H1 (cell line): ENCODE measurements around the gene USP3. TPM values are rescaled to one million over a fixed set of nuclear protein-coding genes. Genes with fewer than 3 reads are reported as not detected.

ENCODE experiments used
- CBX5 ChIP-seq: fragments of 300-800, 300-1000 bp; sonication (generic); IDR thresholded peaks from 2 replicates; pipeline ENCODE4 v1.7.1; 2016; ENCODE audit warnings: antibody characterized with exemption, low read length, low read depth
- CTBP2 ChIP-seq: IDR thresholded peaks from 2 replicates; pipeline ENCODE4 v1.7.0; 2011; ENCODE audit warnings: borderline replicate concordance, mild to moderate bottlenecking, moderate library complexity, mixed read lengths, low read length; ENCODE audit not compliant: insufficient read depth, insufficient read length
- GTF2F1 ChIP-seq: IDR thresholded peaks from 2 replicates; pipeline ENCODE4 v1.6.1; 2012; ENCODE audit warnings: low read depth, low read length, improper control_type of control experiment, borderline replicate concordance
- HDAC2 ChIP-seq, 2 experiments: fragments of 300-600 bp in 1 of 2; sonication (generic) in 1 of 2; IDR thresholded peaks; 2 replicates each; pipeline ENCODE4 v1.6.1; 2011 to 2012; ENCODE audit warnings: low read depth in 2 of 2, low read length in 2 of 2, mild to moderate bottlenecking in 2 of 2, moderate library complexity in 2 of 2, borderline replicate concordance in 1 of 2, inconsistent platforms in 1 of 2
- PHF8 ChIP-seq: fragments of 200-600 bp; sonication (generic); conservative IDR thresholded peaks from 2 replicates; pipeline ENCODE4 v1.7.1; 2012; ENCODE audit warnings: low read depth, mild to moderate bottlenecking, inconsistent platforms, low read length, moderate library complexity
- polyA plus RNA-seq, 7 experiments: library from polyadenylated mRNA; depleted of rRNA in 3 of 7; stranded (reverse) in 5 of 7; unstranded in 2 of 7; fragments of >200 nt in 5 of 7; fragments of 200-250 nt in 2 of 7; gene quantifications; 1 replicate in 5 of 7; 2 replicates in 1 of 7; 4 replicates in 1 of 7; pipeline versions ENCODE4 v1.2.1 to v1.2.3, GENCODE V29; 2011 to 2013; ENCODE audit warnings: missing spikeins in 2 of 7, mixed read lengths in 2 of 7
- total RNA-seq: library from RNA; stranded (reverse); fragmentation: NEBNext Ultra II Directional; extraction: Animal tissue kit (Norgen Biotek cat#: 25700); gene quantifications from 2 replicates; pipeline ENCODE4 v1.2.1, GENCODE V29; 2021

Gene USP3
- total and polyA plus RNA-seq, 2 of the 8 experiments (the other 6 are each of a cell fraction or from before 2014, with no cell fraction given), result 15.5 to 16.2 TPM

DNA sequence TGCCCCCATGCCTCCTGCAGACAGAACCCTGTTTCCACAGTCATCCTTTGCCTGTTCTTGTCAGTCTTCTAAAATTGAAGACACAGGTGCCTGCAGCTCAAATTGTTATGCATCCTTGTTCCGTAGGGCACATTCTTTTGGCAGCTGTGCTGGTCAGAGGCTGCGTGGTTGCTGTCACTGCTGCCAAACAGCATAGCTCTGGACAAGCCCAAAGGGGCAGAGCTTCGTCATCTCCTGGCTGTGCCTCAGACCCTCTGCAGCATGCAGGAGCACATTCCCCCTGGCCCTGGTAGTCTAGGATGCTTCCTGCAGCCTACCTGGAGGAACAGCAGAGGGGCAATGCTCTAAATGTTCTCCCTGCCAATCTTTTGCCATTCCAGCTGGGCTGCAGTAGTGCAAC lies 90.7 kb downstream of the USP3 start (continued):
- no peak for TF ChIP-seq CBX5
- TF ChIP-seq GTF2F1, result no peak
- TF ChIP-seq HDAC2 (IDR thresholded peaks at IDR 0.05; ENCODE audit: borderline replicate concordance in 1 of 2, low read depth in 2 of 2, low read length in 2 of 2), result no peak
- TF ChIP-seq CTBP2, result no peak
- no peak for TF ChIP-seq PHF8
